HG03469 (cell line): ENCODE measurements around the gene GET4.
"Not testable (repeated sequence)": the region's sequence is repeated elsewhere in the genome, so short reads cannot be mapped to it uniquely, and the experiment has no call there.

Experiments used
- ATAC-seq: cut with Tn5 transposase; IDR thresholded peaks from one replicate; pipeline ENCODE4 v1.9.1; 2021; ENCODE audit warnings: mild to moderate bottlenecking, moderate library complexity, moderate number of reproducible peaks; ENCODE audit not compliant: unreplicated experiment

GET4 gene

GRCh38 chr7:845091-845490 lies 31.3 kb upstream of the GET4 start:
- ATAC-seq: no peak

DNA sequence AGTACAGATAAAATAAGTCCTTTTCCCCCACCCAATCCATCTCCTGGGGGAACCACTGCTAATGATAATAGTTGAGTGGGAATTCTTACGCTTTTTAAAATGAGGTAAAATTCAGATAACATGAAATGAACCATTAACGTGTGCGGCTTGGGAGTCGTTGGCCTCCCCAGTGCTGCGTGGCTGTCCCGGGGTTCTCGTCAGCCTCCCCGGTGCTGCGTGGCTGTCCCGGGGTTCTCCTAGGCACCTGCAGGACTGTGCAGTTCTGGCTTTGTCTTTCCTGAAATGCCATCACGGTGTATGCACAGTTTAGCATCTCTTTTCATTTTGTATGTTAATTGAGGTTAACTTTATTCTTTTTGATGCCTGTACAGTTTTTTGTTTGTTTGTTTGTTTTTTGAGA lies 30.6 kb upstream of the GET4 start:
- no peak for ATAC-seq

DNA sequence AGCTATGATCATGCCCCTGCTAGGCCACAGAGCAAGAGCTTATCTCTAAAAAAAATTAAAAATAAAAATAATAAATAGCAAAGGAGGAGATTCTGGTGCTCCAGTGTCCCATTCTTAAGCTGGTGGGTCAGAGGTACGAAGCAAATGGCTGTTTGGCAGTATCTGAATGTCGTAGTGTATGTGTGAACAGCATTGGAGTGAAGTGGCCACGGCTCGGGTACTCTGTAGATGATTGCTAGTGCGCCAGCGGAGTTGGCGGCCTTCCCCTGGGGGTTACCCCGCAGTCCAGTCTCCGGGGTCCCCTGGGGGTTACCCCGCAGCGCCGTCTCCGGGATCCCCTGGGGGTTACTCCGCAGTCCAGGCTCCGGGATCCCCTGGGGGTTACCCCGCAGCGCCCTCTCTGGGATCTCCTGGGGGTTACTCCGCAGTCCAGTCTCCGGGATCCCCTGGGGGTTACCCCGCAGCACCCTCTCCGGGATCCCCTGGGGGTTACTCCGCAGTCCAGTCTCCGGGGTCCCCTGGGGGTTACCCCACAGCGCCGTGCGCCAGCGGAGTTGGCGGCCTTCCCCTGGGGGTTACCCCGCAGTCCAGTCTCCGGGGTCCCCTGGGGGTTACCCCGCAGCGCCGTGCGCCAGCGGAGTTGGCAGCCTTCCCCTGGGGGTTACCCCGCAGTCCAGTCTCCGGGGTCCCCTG lies 29.2 kb upstream of the GET4 start:
- not testable (repeated sequence) for ATAC-seq

DNA sequence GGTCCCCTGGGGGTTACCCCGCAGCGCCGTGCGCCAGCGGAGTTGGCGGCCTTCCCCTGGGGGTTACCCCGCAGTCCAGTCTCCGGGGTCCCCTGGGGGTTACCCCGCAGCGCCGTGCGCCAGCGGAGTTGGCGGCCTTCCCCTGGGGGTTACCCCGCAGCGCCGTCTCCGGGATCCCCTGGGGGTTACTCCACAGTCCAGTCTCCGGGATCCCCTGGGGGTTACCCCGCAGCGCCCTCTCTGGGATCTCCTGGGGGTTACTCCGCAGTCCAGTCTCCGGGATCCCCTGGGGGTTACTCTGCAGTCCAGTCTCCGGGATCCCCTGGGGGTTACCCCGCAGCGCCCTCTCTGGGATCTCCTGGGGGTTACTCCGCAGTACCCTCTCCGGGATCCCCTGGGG lies 28.6 kb upstream of the GET4 start:
- ATAC-seq: not testable (repeated sequence)

DNA sequence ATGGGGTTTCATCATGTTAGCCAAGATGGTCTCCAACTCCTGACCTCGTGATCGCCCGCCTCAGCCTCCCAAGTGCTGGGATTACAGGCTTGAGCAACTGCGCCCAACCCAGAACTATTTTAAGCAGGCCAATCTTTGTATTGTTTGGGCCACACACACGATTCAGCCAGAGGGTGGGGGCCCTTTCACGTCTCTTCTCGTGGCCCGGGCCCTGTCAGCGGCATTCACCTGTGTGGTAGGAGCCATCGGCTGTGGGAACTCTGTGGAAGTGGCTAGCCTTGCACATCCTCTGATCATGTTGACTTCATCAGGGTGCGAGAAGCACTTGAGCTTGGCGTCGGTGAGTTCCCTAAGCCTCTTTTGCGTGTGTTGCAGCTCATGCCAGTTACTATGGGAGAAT lies 27.2 kb upstream of the GET4 start:
- no peak for ATAC-seq

GRCh38 chr7:849781-850180 lies 26.6 kb upstream of the GET4 start:
- ATAC-seq: no peak

DNA sequence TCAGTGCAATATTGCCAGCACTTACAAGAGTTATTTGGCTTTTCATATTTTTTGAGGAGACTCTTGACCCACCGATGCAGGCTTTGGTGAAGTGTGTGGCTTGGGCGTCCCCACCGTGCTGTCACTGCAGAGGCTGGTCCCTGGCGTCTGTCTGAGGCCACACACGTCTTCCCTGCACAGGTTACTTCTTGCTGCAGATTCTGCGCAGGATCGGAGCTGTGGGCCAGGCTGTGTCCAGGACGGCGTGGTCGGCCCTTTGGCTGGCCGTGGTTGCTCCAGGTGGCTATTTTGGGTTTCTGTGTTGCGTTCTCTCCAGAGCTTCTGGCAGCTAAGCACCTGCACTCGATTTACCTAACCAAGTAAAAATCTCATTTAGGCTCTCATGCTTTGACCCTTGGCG lies 25.1 kb upstream of the GET4 start:
- ATAC-seq: no peak

DNA sequence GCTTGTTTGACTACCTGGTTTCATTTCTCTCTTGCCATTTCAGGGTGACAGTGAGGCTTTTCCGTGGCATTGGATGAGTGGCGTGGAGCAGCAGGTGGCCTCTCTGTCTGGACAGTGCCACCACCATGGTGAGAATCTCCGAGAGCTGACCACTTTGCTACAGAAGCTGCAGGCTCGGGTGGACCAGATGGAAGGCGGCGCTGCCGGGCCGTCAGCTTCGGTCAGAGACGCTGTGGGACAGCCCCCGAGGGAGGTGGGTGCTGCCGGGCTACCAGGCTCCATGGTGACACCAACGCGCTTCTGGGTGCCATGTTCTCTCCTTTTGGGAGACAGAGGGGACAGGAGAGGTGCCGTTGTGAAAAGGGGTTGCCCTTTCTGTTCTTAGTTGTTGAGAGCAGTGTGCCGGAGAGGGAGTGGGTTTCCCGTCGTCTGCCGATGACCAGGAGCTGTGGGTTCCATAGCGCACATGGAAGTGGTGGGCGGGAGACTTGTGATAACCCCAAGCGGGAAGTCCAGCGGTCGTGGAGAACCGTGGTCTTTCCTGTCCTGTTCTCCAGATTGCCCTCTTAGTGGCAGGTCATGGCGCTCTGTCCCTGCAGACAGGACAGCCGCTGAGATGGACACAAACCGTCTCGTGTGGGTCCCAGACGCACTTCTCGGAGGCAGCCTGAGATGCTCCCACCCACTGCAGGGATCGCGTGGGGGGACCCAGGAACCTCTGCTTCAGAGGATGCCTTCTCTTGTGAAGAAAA lies 22.8 kb upstream of the GET4 start:
- no peak for ATAC-seq

GRCh38 chr7:854118-854775 lies 22.1 kb upstream of the GET4 start:
- no peak for ATAC-seq

GRCh38 chr7:855686-856369 lies 20.5 kb upstream of the GET4 start:
- ATAC-seq: no peak

DNA sequence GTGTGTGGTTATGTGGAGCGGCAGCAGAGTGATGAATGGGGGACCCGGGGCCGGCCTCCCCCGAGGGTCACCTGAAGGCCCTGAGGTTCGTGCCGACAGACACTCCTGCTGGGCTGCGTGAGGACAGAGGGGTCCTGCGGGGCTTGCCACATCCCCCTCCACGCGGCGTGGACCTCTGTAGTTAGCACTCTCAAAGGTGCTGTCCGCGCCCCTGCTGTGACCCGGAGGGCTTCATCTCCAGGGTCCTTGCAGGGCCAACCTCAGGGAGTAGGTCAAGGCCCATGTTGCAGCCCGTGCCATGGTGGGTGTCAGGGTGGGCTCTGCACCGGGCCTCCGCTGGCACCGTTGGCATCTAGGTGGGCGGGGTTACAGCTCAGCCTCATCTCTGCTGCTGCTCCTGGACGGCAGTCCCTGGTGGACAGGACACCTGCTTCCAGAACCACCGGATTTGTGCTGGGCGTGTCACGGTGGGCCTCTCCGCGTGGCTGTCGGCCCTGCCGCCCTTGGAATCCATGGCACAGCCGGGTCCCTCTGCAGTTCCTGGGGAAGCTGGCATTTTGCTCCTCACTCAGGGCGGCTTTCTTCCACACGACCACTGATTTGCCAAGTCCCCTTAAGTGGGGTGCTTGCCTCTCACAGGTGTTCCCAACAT lies 19.8 kb upstream of the GET4 start:
- ATAC-seq: no peak

DNA sequence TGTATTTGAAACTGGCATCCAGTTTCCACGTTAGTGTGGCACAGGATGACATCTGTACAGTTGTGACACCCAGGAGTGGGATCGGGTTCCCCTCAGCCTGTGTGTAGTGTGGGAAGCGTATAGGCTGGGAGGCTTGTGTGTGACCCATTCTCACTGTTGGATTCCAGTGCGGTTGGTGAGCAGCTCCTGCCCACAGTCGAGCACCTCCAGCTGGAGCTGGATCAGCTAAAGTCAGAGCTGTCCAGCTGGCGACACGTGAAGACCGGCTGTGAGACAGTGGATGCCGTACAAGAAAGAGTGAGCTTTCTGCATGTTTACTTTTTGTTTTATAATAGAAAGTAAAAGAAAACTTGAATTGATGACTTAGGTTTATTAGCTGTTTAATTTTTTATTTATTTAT lies 18.7 kb upstream of the GET4 start:
- ATAC-seq: no peak

DNA sequence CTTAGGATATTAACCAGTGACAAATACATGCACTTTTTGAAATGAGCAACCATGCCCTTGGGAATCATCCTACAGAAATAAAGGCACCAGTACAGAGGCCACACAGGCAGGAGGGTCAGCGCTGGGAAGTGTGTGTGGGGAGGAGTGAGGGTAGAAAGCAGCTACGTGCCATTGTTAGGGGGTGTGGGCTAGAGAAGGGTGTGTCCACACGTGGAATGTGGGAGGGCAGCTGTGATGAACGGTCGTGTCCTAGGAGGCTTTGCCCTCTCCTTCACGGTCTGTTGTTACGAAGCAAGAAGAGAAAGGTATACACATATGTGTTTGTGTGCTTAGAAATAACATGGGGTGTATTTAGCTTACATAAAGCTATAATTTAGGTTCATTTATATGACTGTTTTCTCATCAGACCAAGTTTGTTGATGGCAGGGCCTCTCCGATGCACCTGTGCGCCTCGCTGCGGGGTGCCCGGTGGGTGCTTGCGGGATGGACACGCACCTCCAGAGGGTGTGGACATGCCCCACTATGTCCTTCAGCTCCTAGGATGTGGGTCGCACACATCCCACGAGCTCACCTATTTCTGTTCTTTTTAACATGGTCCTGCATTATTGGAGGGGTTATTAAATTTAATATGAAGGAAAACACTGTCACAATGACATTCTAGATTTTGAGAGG lies 16.9 kb upstream of the GET4 start:
- ATAC-seq: no peak

GRCh38 chr7:860149-860548 lies 16.2 kb upstream of the GET4 start:
- ATAC-seq: no peak

DNA sequence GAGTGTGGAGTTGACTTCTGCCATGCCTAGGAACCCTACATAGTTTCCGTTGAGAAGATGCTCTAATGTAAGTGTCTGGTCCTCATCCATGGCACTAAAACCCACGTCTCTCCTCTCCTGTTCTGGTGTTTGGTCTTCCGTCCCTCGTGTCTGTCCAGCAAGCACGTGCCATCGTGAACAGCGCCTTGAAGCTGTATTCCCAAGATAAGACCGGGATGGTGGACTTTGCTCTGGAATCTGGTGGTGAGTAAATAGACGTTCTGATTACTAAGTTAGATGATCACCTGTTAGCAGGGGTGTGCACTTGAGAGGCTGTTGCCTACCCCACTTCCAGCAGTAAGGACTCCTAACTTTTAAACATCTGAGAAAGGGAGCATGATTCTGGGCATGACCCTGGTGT lies 15.1 kb upstream of the GET4 start:
- no peak for ATAC-seq

DNA sequence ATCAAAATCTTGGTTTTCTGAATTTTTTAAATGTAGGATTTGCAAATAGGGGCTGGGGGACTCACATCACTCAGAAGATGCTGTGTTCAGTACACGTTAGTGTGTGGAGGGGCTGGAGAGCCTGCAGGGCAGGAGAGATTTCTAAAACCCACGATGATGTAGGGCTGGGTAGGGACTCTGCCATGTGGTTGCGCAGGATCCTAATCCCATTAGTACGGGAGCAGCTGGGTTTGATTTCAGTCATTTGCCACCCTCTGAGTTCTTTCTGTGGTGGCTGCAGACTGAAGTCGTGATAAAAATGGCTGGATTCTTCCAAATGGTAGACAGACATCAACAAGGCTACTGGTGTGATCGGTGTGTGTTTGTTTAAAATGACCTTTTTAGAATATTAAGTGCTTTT lies 14.2 kb upstream of the GET4 start:
- no peak for ATAC-seq

DNA sequence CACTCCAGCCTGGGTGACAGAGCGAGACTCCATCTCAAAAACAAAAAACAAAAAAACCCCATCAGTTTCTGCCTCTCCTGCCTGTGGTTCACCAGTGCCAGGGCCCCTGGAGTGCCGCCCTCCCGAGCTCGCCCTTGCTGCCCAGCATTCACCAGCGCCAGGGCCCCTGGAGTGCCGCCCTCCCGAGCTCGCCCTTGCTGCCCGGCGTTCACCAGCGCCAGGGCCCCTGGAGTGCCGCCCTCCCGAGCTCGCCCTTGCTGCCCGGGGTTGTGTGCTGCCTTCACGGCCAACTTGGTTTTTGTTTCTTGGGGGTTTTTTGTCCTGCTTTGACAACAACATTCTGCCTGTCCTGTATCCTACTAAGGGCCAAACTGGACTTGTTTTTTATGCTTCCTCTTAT lies 13.2 kb upstream of the GET4 start:
- ATAC-seq: no peak

DNA sequence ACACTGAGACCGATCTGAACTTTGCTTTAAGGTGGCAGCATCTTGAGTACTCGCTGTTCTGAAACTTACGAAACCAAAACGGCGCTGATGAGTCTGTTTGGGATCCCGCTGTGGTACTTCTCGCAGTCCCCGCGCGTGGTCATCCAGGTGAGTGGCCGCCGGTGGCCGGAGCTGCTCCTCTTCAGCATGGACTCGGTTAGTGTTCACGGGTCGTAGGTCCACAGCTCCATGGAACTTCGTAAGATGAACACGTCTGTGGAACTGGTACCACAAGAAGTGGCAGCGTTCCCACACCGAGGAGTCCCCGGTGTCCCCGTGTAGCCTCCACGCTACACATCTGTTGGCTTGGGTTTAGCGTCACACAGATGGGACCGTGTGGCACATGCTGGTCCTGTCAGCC lies 10.4 kb upstream of the GET4 start:
- ATAC-seq: no peak

DNA sequence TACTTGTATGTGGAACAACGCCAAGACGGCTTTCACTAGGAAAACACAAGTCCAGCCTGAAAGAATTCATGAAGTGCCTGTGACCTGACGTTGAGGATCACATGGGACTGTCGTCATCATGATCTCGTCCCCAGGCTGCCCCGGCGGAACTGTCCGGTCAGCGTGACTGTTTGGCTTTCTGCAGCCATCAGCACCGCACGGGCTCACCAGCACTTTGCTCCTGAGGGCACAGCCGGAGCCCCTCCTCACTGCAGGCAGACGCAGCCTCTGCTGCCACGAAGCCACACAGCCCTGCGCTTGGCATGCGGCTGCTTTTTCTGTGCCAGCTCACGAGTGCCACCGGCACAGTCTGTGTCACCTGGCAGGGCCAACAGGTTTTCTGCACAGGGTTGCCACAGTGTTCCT lies 9.4 kb upstream of the GET4 start:
- ATAC-seq: no peak

- no peak for ATAC-seq
Observed at GRCh38 chr7:867406-868188, 8.8 kb upstream of the GET4 start.
